Stimulated activated CD8-positive, alpha-beta memory T cell treated with anti-CD3 and anti-CD28 coated beads, Interleukin-15, amount 100 ng/mL, for 48 hours (primary cell): ENCODE results near the gene STX1B.

Experiments used
- DNase-seq, 2 donors: peaks; one replicate each; pipeline ENCODE4 v3.0.0-alpha.2; 2020; ENCODE audit warnings: low read depth in 2 of 2

Gene STX1B

GRCh38 chr16:30996324-30996984 is 14.0 kb downstream of the STX1B start:
- DNase-seq, result no peak

GRCh38 chr16:30995927-30996323 is 14.5 kb downstream of the STX1B start:
- no peak for DNase-seq

GRCh38 chr16:30992931-30993816 is 17.3 kb downstream of the STX1B start:
- no peak for DNase-seq

- no peak for DNase-seq
Observed at GRCh38 chr16:30992276-30992780, 18.1 kb downstream of the STX1B start.

GRCh38 chr16:30991052-30991451 is 19.4 kb downstream of the STX1B start:
- no peak for DNase-seq

- DNase-seq, result no peak
Observed at GRCh38 chr16:30990105-30990504, 20.3 kb downstream of the STX1B start.

- no peak for DNase-seq
Observed at GRCh38 chr16:30989469-30990047, 20.9 kb downstream of the STX1B start.

- no peak for DNase-seq
Observed at GRCh38 chr16:30987581-30988190, 22.8 kb downstream of the STX1B start.

GRCh38 chr16:30986129-30986991 is 24.1 kb downstream of the STX1B start:
- DNase-seq, result no peak

- no peak for DNase-seq
Observed at GRCh38 chr16:30985401-30986128, 24.9 kb downstream of the STX1B start.

- peak; percentile 63 to 69 for DNase-seq
Observed at GRCh38 chr16:30984669-30985400, 25.6 kb downstream of the STX1B start, which contains the start of gene HSD3B7. TSS of gene HSD3B7 (plus strand) at chr16:30985207. CDS start at chr16:30985659, 452 bp downstream.

- DNase-seq, result no peak
Observed at GRCh38 chr16:30983898-30984610, 26.4 kb downstream of the STX1B start.

- no peak for DNase-seq
Observed at GRCh38 chr16:30983289-30983889, 27.0 kb downstream of the STX1B start.

GRCh38 chr16:30982548-30983288 is 27.7 kb downstream of the STX1B start:
- DNase-seq, result no peak

GRCh38 chr16:30980959-30981358 is 29.5 kb downstream of the STX1B start:
- DNase-seq, result no peak

GRCh38 chr16:30980434-30980833 is 30.0 kb downstream of the STX1B start:
- no peak for DNase-seq

GRCh38 chr16:30980023-30980371 is 30.4 kb downstream of the STX1B start:
- no peak for DNase-seq
